Measurements from ENCODE around the gene RGN.
"Not testable (repeated sequence)": the region's sequence is repeated elsewhere in the genome, so short reads cannot be mapped to it uniquely, and the experiment has no call there.

The RGN gene

DNA sequence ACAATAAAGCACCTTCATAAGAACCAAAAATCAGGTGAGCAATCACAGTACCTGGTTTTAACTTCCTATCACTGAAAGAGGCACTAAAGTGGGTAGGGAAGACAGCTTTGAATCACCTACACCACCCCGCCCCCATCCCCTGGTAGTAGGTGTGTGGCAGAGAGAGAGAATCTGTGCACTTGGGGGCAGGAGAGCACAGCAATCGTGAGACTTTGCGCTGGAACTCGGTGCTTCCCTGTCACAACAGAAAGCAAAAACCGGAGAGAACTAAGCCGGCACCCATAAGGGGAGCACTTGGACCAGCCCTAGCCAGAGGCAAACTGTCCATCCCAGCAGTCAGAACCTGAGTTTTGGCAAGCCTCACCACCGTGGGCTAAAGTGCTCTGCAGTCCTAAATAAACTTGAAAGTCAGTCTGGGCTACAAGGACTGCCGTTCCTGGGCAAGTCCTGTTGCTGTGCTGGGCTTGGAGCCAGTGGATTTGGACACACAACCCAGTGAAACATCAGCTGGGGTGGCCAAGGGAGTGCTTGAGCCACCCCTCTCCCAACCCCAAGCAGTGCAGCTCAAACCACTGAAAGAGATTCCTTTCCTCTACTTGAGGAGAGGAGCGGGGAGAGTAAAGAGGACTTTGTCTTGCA, 34.2 kb downstream of the RGN start:
- DNase-seq (ENCODE audit: low read depth, low spot score), result no peak
- H3K27ac ChIP-seq, result no peak overlapping the region

- not testable (repeated sequence) for DNase-seq (ENCODE audit: low read depth, low spot score); H3K27ac ChIP-seq
Measured at GRCh38 chrX:47116551-47117110, 38.4 kb downstream of the RGN start.

- DNase-seq (ENCODE audit: low read depth, low spot score); H3K27ac ChIP-seq: not testable (repeated sequence)
Measured at GRCh38 chrX:47124466-47124865, 46.2 kb downstream of the RGN start.

DNA sequence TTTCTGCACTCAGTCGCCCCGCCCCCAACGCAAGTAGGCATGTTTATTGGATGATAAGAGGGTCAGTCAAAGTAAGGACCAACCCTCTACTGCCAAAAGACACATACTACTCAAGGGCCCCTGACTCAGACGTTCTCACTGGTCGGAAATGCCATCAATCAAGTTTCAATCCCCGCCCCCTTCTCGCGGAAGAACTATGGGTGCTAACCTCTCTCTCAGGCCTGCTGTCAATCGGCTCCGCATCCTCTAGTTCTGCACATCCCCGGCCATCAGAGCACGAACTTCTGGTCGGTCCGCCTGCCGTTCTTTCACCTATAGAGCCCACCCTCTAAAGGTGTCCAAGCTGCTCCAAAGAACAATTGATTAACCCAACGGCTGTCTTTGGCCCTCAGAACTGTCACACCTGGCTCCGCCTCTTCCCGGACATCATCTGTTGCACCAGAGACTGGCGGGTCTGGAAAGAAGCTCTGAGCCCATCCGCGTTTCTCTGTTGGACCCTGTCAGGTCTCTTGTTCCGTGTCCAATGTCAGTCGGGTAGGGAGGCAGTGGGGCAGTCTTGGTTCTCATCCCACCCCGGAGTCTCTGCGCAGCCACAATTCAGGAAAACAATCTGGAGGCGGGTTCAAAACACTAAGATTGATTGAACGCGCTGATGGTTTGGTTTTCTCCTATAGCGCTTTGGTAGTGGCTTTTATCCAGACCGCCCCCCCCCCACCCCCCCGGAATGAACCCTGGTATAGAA, 51.1 kb downstream of the RGN start:
- H3K27ac ChIP-seq, result peak overlapping the region; percentile 52
- peak; percentile 73 for DNase-seq (ENCODE audit: low read depth, low spot score)

DNA sequence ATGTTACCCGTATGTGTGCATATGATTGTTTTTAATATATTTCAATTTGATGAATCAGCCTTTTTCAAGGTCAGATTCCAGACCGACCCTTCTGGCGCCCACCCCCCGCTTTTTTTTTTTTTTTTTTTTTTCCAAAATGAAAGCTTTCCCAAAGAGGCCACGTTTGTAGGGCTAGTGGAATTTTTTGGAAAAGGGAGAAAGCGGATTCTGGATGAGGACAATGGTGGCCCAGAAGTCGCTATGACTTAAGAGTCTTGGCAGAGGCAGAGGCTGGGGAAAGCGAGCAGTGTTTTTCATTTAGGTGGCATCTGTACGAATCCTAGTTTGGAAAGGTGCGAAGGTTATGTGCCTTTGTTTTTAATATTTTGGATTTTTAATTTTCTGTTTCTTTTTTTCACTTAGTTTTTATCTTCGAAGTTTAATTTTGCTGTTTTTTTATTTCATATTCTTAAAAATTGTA, 51.7 kb downstream of the RGN start:
- no peak for DNase-seq (ENCODE audit: low read depth, low spot score)
- peak overlapping the region; percentile 52 for H3K27ac ChIP-seq

DNA sequence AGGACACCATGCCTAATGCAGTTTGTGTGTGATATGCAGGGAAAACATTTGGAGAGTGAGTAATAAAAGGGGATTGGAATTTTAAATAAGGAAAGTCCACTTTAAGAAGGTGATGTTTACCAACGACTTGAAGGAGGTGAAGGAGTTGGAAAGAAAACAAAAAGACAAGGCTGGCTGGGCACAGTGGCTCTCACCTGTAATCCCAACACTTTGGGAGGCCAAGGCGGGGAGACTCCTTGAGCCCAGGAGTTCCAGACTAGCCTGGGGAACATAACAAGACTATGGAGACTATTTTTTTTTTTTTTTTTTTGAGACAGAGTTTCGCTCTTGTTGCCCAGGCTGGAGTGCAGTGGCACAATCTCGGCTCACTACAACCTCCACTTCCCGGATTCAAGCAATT, 55.2 kb downstream of the RGN start:
- no peak overlapping the region for H3K27ac ChIP-seq
- DNase-seq (ENCODE audit: low read depth, low spot score), result no peak

- not testable (repeated sequence) for H3K27ac ChIP-seq; DNase-seq (ENCODE audit: low read depth, low spot score)
Measured at GRCh38 chrX:47135650-47136049, 57.4 kb downstream of the RGN start.

GRCh38 chrX:47138171-47138570, 59.9 kb downstream of the RGN start:
- no peak overlapping the region for H3K27ac ChIP-seq
- DNase-seq (ENCODE audit: low read depth, low spot score), result no peak
